NOMO-1 treated with dmso at 0.1 percent for 144 hours (cell line): ENCODE measurements around the gene EBP.

ENCODE experiments used
- DNase-seq: peaks from one replicate; lab custom pipeline; 2025; ENCODE audit not compliant: unreplicated experiment; lab: John Stamatoyannopoulos, UW

Gene EBP

GRCh38 chrX:48521353-48522243, at the start of gene EBP:
Gene EBP, plus strand, starts transcription at chrX:48521808. Its CDS starts 1,964 bp downstream, at chrX:48523772.
- peak; percentile 90 for DNase-seq

- DNase-seq, result no peak
Measured at GRCh38 chrX:48472225-48472624, 49.4 kb upstream of the EBP start.

GRCh38 chrX:48472851-48473703, 48.5 kb upstream of the EBP start:
- DNase-seq, result no peak

GRCh38 chrX:48473704-48473990, 48.0 kb upstream of the EBP start:
- no peak for DNase-seq

GRCh38 chrX:48474127-48474526, 47.5 kb upstream of the EBP start:
- no peak for DNase-seq

GRCh38 chrX:48474581-48474980, 47.0 kb upstream of the EBP start:
- no peak for DNase-seq

GRCh38 chrX:48475296-48475695, 46.3 kb upstream of the EBP start:
- no peak for DNase-seq

GRCh38 chrX:48475774-48476577, 45.6 kb upstream of the EBP start, which contains the start of gene FTSJ1:
Gene FTSJ1, plus strand, starts transcription at chrX:48476199. Its CDS starts 1,849 bp downstream, at chrX:48478048.
- DNase-seq, result peak; percentile 87

GRCh38 chrX:48476919-48477318, 44.7 kb upstream of the EBP start:
- no peak for DNase-seq

- no peak for DNase-seq
Measured at GRCh38 chrX:48477960-48478755, 43.5 kb upstream of the EBP start.

- no peak for DNase-seq
Measured at GRCh38 chrX:48478806-48479205, 42.8 kb upstream of the EBP start.

GRCh38 chrX:48480142-48480541, 41.5 kb upstream of the EBP start:
- DNase-seq, result no peak

- DNase-seq, result no peak
Measured at GRCh38 chrX:48480583-48480982, 41.0 kb upstream of the EBP start.

GRCh38 chrX:48482526-48482925, 39.1 kb upstream of the EBP start:
- DNase-seq, result no peak

- DNase-seq, result no peak
Measured at GRCh38 chrX:48487362-48487798, 34.2 kb upstream of the EBP start.

GRCh38 chrX:48488034-48488433, 33.6 kb upstream of the EBP start:
- DNase-seq, result no peak

GRCh38 chrX:48489296-48489695, 32.3 kb upstream of the EBP start:
- DNase-seq, result no peak

GRCh38 chrX:48489892-48490291, 31.7 kb upstream of the EBP start:
- no peak for DNase-seq

- no peak for DNase-seq
Measured at GRCh38 chrX:48490661-48491060, 30.9 kb upstream of the EBP start.

GRCh38 chrX:48491809-48492208, 29.8 kb upstream of the EBP start:
- DNase-seq, result no peak
